HG02852 (cell line): Measurements from ENCODE around the gene TSPAN3.

Experiments used
- ATAC-seq: cut with Tn5 transposase; IDR thresholded peaks from one replicate; pipeline ENCODE4 v1.9.1; 2021; ENCODE audit warnings: mild to moderate bottlenecking, moderate library complexity; ENCODE audit not compliant: unreplicated experiment

TSPAN3 gene

GRCh38 chr15:77070495-77071304 lies at the start of gene TSPAN3:
Gene TSPAN3, minus strand, starts transcription at chr15:77071109. Its CDS starts 155 bp downstream, at chr15:77070954.
- peak; percentile 95 for ATAC-seq

DNA sequence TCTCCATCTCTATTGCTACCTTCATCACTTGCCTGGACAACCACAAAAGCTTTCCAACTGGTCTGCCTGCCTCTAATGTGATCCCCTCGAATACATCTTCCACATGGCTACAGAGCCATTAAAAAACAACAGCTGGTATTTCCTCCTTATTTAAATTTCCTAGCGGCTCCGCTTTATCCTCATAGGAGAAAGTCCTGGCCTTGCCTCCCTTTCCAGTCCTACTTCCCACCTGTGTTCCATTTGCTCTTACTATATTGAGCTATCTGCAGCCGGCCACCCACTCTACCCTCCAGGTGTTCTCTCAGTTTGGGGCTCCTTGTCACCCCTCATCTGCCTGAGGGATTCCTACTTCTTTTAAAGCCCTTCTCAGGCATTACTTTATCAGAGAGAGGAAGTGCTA lies 49.7 kb upstream of the TSPAN3 start:
- no peak for ATAC-seq

- ATAC-seq = no peak
Observed at GRCh38 chr15:77119446-77119845, 48.5 kb upstream of the TSPAN3 start.

DNA sequence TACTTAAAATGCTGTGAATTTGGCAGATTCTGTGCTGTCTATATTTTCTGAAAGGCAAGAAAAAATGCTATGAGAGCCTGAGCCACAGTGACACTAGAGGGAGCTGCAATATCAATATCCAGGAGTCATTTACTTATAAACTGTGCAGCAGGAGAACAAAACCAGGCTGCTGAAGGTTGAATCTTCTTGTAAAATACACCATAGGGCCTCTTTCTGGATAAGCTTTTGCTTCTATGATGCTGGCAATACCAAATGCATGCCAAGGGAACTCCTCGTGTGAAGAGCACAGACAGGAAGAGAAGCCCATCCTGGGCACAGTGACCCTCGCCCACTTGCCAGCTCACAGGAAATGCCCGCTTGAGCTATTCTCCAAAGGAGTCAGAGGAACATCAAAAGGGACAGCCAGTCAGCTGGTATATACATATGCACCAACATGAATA lies 48.0 kb upstream of the TSPAN3 start:
- ATAC-seq = no peak

GRCh38 chr15:77115179-77115578 lies 44.3 kb upstream of the TSPAN3 start:
- no peak for ATAC-seq

GRCh38 chr15:77112838-77113504 lies 42.1 kb upstream of the TSPAN3 start:
- no peak for ATAC-seq

- ATAC-seq = no peak
Observed at GRCh38 chr15:77111789-77112188, 40.9 kb upstream of the TSPAN3 start.

- ATAC-seq = no peak
Observed at GRCh38 chr15:77107531-77108355, 36.8 kb upstream of the TSPAN3 start.

GRCh38 chr15:77107068-77107467 lies 36.2 kb upstream of the TSPAN3 start:
- ATAC-seq = no peak

DNA sequence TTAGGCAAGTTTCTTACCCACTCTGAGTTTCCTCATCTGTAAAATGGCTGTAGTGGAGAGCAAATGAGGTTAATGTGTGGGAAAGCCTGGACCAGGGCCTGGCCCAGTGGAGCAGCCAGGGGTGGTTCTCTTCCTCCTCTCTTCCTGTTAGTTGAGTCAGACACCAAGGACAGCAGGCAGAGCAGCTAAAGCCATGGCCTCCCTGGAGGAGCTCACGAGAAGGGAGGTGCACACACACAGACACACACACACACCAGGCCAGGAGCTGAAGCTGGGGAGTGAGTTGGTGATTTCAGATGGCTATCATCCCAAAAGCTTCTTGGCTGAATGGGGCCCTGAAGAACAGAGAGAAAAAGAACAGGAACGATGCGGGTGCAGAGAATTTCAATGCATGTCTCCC lies 33.2 kb upstream of the TSPAN3 start:
- no peak for ATAC-seq

GRCh38 chr15:77099741-77100463 lies 29.0 kb upstream of the TSPAN3 start:
- ATAC-seq = no peak

DNA sequence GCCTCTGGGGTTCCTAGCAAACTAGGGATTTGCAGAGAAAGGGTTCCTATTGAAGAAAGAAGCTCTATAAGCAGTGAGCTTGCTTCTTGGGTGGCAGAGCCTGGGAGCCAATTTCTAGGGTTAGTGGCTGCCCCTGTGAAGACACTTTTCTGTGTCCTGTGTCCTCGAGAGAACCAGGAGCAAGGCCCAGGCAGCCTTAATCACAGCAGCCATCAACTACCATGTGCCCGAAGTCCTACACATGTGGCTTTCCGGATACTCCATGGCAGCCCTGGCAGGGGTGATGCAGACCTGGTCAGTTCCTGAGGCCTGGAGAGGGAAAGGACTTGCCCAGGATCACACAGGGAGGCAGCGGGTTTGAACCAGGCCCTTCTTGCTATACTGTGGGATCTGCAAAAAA lies 27.7 kb upstream of the TSPAN3 start:
- ATAC-seq = no peak

DNA sequence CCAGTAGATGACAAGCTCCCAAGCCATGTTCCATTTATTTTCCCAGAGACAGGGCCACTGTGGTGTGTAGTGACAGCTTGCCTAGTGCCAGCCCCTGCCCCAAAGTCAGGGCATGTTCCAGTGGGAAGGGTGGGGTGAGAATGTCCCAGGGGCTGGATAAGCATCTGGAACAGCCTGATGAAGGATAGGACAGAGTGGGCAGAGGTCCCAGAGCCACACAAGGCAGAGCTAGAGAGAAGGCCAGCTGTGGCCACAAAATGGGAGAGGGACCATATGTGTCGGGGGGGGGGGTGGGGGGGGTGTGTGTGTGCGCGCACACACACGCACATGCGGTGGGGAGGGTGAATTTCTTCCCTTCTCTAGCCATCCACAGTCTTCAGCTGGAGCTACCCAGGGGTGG lies 27.0 kb upstream of the TSPAN3 start:
- ATAC-seq = no peak

- no peak for ATAC-seq
Observed at GRCh38 chr15:77097248-77097721, 26.4 kb upstream of the TSPAN3 start.

- no peak for ATAC-seq
Observed at GRCh38 chr15:77096541-77096940, 25.6 kb upstream of the TSPAN3 start.

DNA sequence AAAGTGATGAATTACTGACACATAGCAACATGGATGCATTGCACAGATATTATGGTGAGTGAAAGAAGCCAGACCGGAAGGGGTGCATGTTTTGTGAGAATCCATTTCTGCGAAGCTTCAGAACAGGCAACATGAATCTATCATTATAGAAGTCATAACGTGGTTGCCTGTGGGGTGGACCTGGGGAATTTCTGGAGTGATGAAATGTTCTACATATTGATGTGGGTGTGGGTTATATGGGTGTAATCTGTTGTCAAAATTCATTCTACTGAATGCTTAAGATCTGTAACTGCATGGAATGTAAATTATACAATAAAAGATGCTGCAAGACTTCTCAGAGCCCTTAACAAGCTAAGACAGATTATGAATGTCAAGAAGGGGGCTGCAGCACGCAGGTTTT lies 25.2 kb upstream of the TSPAN3 start:
- ATAC-seq = no peak

GRCh38 chr15:77094397-77095030 lies 23.6 kb upstream of the TSPAN3 start:
- no peak for ATAC-seq

DNA sequence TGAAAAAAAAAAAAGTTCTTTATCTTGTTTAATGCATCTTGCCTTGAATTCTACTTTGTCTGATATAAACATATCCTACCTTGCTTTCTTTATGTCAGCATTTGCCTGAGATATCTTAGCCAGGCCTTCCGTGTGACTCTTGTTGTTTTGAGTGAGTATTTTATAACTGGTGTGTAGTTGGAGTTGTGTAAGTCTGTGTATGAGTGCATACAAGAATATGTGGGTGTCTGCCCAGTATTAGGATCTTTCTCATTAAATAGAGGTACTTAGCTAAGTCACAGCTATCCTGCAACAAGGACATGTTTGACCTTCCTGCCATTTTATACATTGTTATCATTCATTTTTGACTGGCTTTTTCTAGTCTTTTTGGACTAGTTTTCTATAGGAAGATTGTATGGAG lies 22.5 kb upstream of the TSPAN3 start:
- ATAC-seq = no peak

- no peak for ATAC-seq
Observed at GRCh38 chr15:77091097-77091496, 20.2 kb upstream of the TSPAN3 start.

- no peak for ATAC-seq
Observed at GRCh38 chr15:77087213-77087612, 16.3 kb upstream of the TSPAN3 start.
